Measurements from ENCODE around the gene ARL2. TPM values are rescaled to one million over a fixed set of nuclear protein-coding genes. Genes with fewer than 3 reads are reported as not detected.

The ARL2 gene
- total RNA-seq, 2 experiments from 2014 or later: 10.5 to 11.1 TPM

DNA sequence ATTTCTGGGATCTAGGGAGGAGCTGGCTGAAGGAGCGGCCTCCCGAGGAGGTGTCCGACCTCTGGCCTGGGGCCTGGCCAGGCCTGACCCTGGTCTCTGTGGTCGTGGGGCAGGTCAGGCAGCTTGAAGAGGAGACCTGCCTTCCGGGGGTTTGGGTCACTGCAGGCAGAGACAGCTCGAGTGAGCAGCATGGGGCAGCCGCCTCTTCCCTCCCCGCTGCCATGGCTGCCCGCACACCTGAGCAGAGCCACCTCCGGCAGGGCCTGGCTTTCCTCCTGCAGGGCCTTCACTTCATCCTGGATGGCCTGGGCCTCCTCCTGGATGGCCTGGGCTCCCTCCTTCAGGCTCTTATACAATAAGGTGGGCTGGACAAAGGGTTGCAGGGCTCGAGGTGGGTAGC is 52.4 kb downstream of the ARL2 start:
- TF ChIP-seq, protein P1, sequence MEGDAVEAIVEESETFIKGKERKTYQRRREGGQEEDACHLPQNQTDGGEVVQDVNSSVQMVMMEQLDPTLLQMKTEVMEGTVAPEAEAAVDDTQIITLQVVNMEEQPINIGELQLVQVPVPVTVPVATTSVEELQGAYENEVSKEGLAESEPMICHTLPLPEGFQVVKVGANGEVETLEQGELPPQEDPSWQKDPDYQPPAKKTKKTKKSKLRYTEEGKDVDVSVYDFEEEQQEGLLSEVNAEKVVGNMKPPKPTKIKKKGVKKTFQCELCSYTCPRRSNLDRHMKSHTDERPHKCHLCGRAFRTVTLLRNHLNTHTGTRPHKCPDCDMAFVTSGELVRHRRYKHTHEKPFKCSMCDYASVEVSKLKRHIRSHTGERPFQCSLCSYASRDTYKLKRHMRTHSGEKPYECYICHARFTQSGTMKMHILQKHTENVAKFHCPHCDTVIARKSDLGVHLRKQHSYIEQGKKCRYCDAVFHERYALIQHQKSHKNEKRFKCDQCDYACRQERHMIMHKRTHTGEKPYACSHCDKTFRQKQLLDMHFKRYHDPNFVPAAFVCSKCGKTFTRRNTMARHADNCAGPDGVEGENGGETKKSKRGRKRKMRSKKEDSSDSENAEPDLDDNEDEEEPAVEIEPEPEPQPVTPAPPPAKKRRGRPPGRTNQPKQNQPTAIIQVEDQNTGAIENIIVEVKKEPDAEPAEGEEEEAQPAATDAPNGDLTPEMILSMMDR (IDR thresholded peaks at IDR 0.05): no peak
- Mint-ChIP-seq H3K27ac (no peak overlapping the region), H3K4me3 (no peak overlapping the region), H3K9me3 (no peaks in the 10 kb centered on the region), H3K27me3 (no peaks in the 10 kb centered on the region), H3K4me1 (ENCODE audit: low read depth) (no peaks in the 10 kb centered on the region), H3K36me3 (ENCODE audit: low read depth) (no peaks in the 10 kb centered on the region)
- intact Hi-C loops (cut with DNase I, micrococcal nuclease): no loop called here
- POLR2A ChIA-PET: no interaction called here
- CTCF ChIA-PET: no interaction called here
- no peak overlapping the region for H3K27ac ChIP-seq (ENCODE audit: low read depth in 1 of 2, low read length in 2 of 2)
- H3K36me3 ChIP-seq (ENCODE audit: insufficient read depth, low read length): no peaks in the 10 kb centered on the region
- no peaks in the 10 kb centered on the region for H3K4me1 ChIP-seq (ENCODE audit: insufficient read depth, low read length)
- DNase-seq (no peak), ATAC-seq (ENCODE audit: poor library complexity) (no peak)
- no peaks in the 10 kb centered on the region for H3K9me3 ChIP-seq (ENCODE audit: control insufficient read depth in 1 of 2, insufficient read depth in 1 of 2, low read length in 2 of 2)
- H3K27me3 ChIP-seq (ENCODE audit: control insufficient read depth in 1 of 2, insufficient read depth in 2 of 2, low read length in 2 of 2): no peaks in the 10 kb centered on the region
- no peak overlapping the region for H3K4me3 ChIP-seq (ENCODE audit: low read length)

DNA sequence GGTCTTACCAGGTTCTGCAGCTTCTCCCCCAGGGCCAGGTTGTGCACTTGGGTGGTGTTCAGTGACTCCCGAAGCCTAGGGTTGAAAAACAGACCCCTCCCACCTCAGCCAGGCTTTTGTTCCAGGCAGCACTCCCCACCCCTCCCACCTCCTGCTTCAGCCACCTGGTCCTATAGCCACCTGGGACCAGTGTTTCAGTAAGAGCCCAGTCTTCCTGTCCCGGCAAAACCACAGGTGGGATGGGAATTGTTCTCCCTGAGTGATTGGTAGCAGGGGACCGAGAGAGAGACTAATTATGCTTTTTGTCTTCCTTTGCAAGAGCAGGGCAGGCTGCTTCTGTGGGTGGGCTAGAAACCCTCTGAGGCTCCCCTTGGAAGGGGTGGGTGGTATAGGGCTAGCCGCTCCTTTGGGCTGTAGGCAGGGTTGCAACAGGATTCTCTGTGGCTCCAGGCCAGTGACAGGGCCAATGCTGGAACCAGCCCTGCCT is 52.9 kb downstream of the ARL2 start:
- Mint-ChIP-seq H3K27me3 (no peaks in the 10 kb centered on the region), H3K27ac (no peak overlapping the region), H3K4me1 (ENCODE audit: low read depth) (no peaks in the 10 kb centered on the region), H3K36me3 (ENCODE audit: low read depth) (no peaks in the 10 kb centered on the region), H3K9me3 (no peaks in the 10 kb centered on the region), H3K4me3 (no peak overlapping the region)
- DNase-seq: no peak
- no peak overlapping the region for H3K4me3 ChIP-seq (ENCODE audit: low read length)
- CTCF ChIA-PET: no interaction called here
- ATAC-seq (ENCODE audit: poor library complexity): no peak
- H3K27ac ChIP-seq (ENCODE audit: low read depth in 1 of 2, low read length in 2 of 2): no peak overlapping the region
- no peaks in the 10 kb centered on the region for H3K9me3 ChIP-seq (ENCODE audit: control insufficient read depth in 1 of 2, insufficient read depth in 1 of 2, low read length in 2 of 2)
- no peaks in the 10 kb centered on the region for H3K36me3 ChIP-seq (ENCODE audit: insufficient read depth, low read length)
- H3K4me1 ChIP-seq (ENCODE audit: insufficient read depth, low read length): no peaks in the 10 kb centered on the region
- TF ChIP-seq, protein P1 (IDR thresholded peaks at IDR 0.05): no peak
- no peaks in the 10 kb centered on the region for H3K27me3 ChIP-seq (ENCODE audit: control insufficient read depth in 1 of 2, insufficient read depth in 2 of 2, low read length in 2 of 2)
- intact Hi-C loops (cut with DNase I, micrococcal nuclease): no loop called here
- POLR2A ChIA-PET: no interaction called here

DNA sequence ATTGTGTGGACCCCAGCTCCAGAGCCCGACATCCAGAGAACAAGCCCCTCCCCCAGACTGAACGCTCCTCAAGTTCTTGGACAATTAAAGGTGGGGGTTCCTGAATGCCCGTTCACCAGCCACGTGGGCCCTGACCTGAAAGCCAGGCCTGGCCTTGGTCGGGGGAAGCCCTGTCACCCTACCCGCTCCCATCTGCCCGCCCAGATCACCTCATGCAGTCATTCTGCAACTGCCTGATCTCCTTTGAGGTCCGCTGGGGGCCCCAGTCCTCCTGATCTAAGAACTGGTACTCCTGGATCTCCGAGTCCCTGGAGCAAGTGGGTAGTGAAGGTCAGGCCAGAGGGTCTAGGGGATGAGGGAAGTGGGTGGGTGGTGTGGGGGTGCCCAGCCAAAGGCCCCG is 53.5 kb downstream of the ARL2 start:
- no peak overlapping the region for H3K4me3 Mint-ChIP-seq
- H3K27ac Mint-ChIP-seq: no peak overlapping the region
- CTCF ChIA-PET: no interaction called here
- Histone ChIP-seq H3K36me3 (ENCODE audit: insufficient read depth, low read length) (no peaks in the 10 kb centered on the region), H3K9me3 (ENCODE audit: control insufficient read depth in 1 of 2, insufficient read depth in 1 of 2, low read length in 2 of 2) (no peaks in the 10 kb centered on the region), H3K27ac (ENCODE audit: low read depth in 1 of 2, low read length in 2 of 2) (no peak overlapping the region), H3K4me3 (ENCODE audit: low read length) (no peak overlapping the region), H3K27me3 (ENCODE audit: control insufficient read depth in 1 of 2, insufficient read depth in 2 of 2, low read length in 2 of 2) (no peaks in the 10 kb centered on the region), H3K4me1 (ENCODE audit: insufficient read depth, low read length) (no peaks in the 10 kb centered on the region)
- TF ChIP-seq, protein P1 (IDR thresholded peaks at IDR 0.05): no peak
- H3K9me3 Mint-ChIP-seq: no peaks in the 10 kb centered on the region
- DNase-seq (no peak), ATAC-seq (ENCODE audit: poor library complexity) (no peak)
- H3K4me1 Mint-ChIP-seq (ENCODE audit: low read depth): no peaks in the 10 kb centered on the region
- no peaks in the 10 kb centered on the region for H3K36me3 Mint-ChIP-seq (ENCODE audit: low read depth)
- no peaks in the 10 kb centered on the region for H3K27me3 Mint-ChIP-seq
- intact Hi-C loops (cut with DNase I, micrococcal nuclease): no loop called here
- POLR2A ChIA-PET: no interaction called here

All from CD4-positive, alpha-beta T cell (primary cell).